ENCODE data around the gene GLCCI1. TPM values are rescaled to one million over a fixed set of nuclear protein-coding genes. Genes with fewer than 3 reads are reported as not detected.

The GLCCI1 gene
- total RNA-seq, 1 donor from 2014 or later = 27.9 TPM

DNA sequence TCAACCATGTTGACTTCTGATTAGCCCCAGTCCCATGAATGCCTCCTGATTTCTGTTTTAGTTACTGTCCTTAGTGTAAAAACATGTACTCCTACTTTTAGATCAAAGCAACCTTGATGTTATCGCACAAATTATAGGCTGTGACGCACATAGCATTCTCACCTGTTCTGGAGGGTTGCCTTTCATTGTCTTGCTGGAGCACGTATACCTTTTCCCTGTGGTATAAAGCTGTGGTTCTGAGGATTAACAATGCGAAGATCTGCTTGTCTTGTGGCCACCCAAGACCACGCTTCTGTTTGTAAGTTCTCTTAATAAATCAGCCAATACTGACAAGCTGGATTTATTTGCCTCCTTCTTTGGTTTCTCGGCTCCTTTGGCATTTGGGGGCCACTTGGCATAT lies 30.1 kb upstream of the GLCCI1 start:
- no peak for DNase-seq (ENCODE audit: low spot score)
- H3K27ac Mint-ChIP-seq = no peak overlapping the region
- peaks cover 9% of the 10 kb centered on the region for H3K27me3 Mint-ChIP-seq (ENCODE audit: low read depth)
- H3K9me3 Mint-ChIP-seq = no peaks in the 10 kb centered on the region
- no peak overlapping the region for H3K4me3 Mint-ChIP-seq (ENCODE audit: low read depth)
- H3K36me3 Mint-ChIP-seq (ENCODE audit: low read depth) = no peaks in the 10 kb centered on the region
- intact Hi-C loops (cut with micrococcal nuclease) = no loop called here
- H3K4me1 Mint-ChIP-seq (ENCODE audit: low read depth) = peaks cover 10% of the 10 kb centered on the region

DNA sequence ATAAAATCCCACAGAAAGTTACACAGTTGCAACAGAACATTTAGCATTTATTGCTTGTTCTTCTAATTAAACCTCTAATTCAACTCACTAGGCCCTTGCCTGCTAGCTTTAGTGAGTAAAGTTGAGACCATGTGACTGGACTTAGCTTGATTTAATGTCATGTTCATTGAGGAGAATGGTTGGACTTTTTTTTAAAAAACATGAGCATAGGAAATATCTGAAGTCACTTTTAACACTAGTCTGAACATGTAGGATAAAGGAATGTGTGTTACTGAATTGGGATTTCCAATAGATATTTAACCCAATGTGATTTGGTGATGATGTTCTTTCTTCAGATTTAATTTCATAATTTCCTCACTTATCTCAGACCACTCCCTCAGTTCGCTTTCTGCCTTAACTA lies 24.6 kb upstream of the GLCCI1 start:
- Mint-ChIP-seq H3K27ac (peak overlapping the region; percentile 80), H3K4me3 (ENCODE audit: low read depth) (no peak overlapping the region), H3K36me3 (ENCODE audit: low read depth) (no peaks in the 10 kb centered on the region), H3K4me1 (ENCODE audit: low read depth) (peaks cover 19% of the 10 kb centered on the region), H3K9me3 (no peaks in the 10 kb centered on the region), H3K27me3 (ENCODE audit: low read depth) (peaks cover 6% of the 10 kb centered on the region)
- DNase-seq (ENCODE audit: low spot score) = no peak
- intact Hi-C loops (cut with micrococcal nuclease) = no loop called here

DNA sequence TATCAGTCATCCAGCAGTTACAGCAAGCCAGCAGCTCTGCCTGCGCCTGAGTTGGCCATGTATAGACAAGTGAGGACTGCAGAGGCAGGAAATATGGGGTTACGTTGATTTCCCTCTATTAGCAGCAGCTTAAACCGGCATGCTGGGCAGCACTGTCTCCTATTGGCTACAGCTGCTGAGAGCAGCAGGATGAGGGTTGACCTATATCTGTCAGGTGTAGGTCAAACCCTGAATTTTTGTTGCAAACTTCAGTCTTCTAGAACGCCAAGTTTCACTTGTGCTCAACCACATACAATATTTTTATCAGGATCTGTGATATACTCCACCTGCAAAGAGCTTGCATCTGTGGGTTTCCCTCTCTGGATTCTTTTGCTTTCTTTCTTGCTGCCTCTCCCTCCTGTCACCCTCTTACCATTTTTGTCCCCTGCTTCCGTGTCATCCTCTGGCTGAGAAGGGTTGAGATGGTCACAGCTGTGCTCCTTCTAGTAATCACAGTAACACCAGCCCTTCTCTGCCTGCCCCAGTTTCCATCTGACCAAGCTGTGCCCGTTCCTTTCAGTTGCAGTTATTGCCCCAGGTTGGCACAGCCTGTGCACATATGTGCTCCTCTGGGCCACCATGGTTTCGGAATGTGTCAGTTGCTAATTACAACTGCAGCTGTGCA lies 23.8 kb upstream of the GLCCI1 start:
- Mint-ChIP-seq H3K4me3 (ENCODE audit: low read depth) (peak overlapping the region; percentile 62), H3K4me1 (ENCODE audit: low read depth) (peaks cover 19% of the 10 kb centered on the region), H3K27ac (peak overlapping the region; percentile 80), H3K9me3 (no peaks in the 10 kb centered on the region), H3K27me3 (ENCODE audit: low read depth) (peaks cover 5% of the 10 kb centered on the region), H3K36me3 (ENCODE audit: low read depth) (no peaks in the 10 kb centered on the region)
- DNase-seq (ENCODE audit: low spot score) = peak; percentile 40
- intact Hi-C loops (cut with micrococcal nuclease) = no loop called here

DNA sequence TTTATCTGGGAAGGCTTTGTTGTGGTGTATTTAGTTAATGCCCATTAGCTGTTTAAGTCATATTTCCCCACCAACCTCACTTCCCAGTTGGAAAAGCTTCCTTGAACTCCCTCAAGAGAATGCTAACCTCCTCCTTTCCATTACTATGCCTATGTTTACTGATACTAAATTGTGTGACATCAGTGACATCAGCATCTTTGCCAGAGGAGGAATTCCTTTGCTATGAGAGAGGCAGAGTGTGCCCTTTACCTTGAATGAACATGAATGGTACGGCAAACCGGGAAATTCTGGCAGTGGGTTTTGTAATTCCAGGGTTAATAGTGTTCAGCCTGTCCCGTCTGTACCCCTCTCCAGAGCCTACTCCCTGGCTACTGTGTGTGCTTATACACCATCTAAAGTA lies 22.1 kb upstream of the GLCCI1 start:
- no peak for DNase-seq (ENCODE audit: low spot score)
- peaks cover 12% of the 10 kb centered on the region for H3K9me3 Mint-ChIP-seq
- intact Hi-C loops (cut with micrococcal nuclease) = no loop called here
- no peak overlapping the region for H3K27ac Mint-ChIP-seq
- no peaks in the 10 kb centered on the region for H3K27me3 Mint-ChIP-seq (ENCODE audit: low read depth)
- H3K4me3 Mint-ChIP-seq (ENCODE audit: low read depth) = no peak overlapping the region
- H3K4me1 Mint-ChIP-seq (ENCODE audit: low read depth) = peaks cover 19% of the 10 kb centered on the region
- H3K36me3 Mint-ChIP-seq (ENCODE audit: low read depth) = peaks cover 5% of the 10 kb centered on the region

DNA sequence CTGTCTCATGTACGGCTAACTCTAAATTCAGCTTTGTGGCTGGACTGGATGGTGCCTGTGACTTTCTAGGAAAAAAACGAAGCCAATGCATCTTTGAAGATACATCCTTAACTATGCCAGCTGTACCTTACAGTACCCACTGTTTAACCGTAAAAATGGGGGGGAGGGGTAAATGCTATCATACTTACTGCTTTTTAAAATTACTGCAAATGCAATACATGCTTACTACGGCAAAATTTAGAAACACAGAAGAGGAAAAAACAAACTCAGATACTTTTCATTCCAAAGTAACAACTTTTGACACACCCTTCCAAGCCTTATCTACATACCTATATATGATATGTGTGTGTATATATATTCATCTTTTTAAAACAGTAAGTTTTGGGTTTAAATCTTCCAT lies 20.4 kb upstream of the GLCCI1 start:
- intact Hi-C loops (cut with micrococcal nuclease) = no loop called here
- no peak for DNase-seq (ENCODE audit: low spot score)
- Mint-ChIP-seq H3K36me3 (ENCODE audit: low read depth) (peaks cover 5% of the 10 kb centered on the region), H3K4me1 (ENCODE audit: low read depth) (peaks cover 19% of the 10 kb centered on the region), H3K27ac (no peak overlapping the region), H3K9me3 (peaks cover 12% of the 10 kb centered on the region), H3K4me3 (ENCODE audit: low read depth) (no peak overlapping the region), H3K27me3 (ENCODE audit: low read depth) (no peaks in the 10 kb centered on the region)

- Mint-ChIP-seq H3K4me3 (ENCODE audit: low read depth) (no peak overlapping the region), H3K27ac (no peak overlapping the region), H3K4me1 (ENCODE audit: low read depth) (no peaks in the 10 kb centered on the region), H3K9me3 (peaks cover 12% of the 10 kb centered on the region), H3K36me3 (ENCODE audit: low read depth) (peaks cover 5% of the 10 kb centered on the region), H3K27me3 (ENCODE audit: low read depth) (no peaks in the 10 kb centered on the region)
- intact Hi-C loops (cut with micrococcal nuclease) = no loop called here
- DNase-seq (ENCODE audit: low spot score) = no peak
Measured at GRCh38 chr7:7953806-7954205, 14.8 kb upstream of the GLCCI1 start.

GRCh38 chr7:7956531-7957128 lies 12.0 kb upstream of the GLCCI1 start:
- Mint-ChIP-seq H3K27ac (no peak overlapping the region), H3K4me3 (ENCODE audit: low read depth) (no peak overlapping the region)

GRCh38 chr7:7957513-7957912 lies 11.1 kb upstream of the GLCCI1 start:
- Mint-ChIP-seq H3K9me3 (no peaks in the 10 kb centered on the region), H3K27me3 (ENCODE audit: low read depth) (no peaks in the 10 kb centered on the region), H3K36me3 (ENCODE audit: low read depth) (no peaks in the 10 kb centered on the region), H3K4me3 (ENCODE audit: low read depth) (no peak overlapping the region), H3K27ac (no peak overlapping the region), H3K4me1 (ENCODE audit: low read depth) (no peaks in the 10 kb centered on the region)
- intact Hi-C loops (cut with micrococcal nuclease) = no loop called here
- DNase-seq (ENCODE audit: low spot score) = no peak

More at GRCh38 chr7:7956531-7957128, 12.0 kb upstream of the GLCCI1 start:
- no peaks in the 10 kb centered on the region for H3K4me1 Mint-ChIP-seq (ENCODE audit: low read depth)
- H3K27me3 Mint-ChIP-seq (ENCODE audit: low read depth) = no peaks in the 10 kb centered on the region
- intact Hi-C loops (cut with micrococcal nuclease) = no loop called here
- DNase-seq (ENCODE audit: low spot score) = no peak
- no peaks in the 10 kb centered on the region for H3K9me3 Mint-ChIP-seq
- no peaks in the 10 kb centered on the region for H3K36me3 Mint-ChIP-seq (ENCODE audit: low read depth)

- H3K4me3 Mint-ChIP-seq (ENCODE audit: low read depth) = no peak overlapping the region
- no peak for DNase-seq (ENCODE audit: low spot score)
Measured at GRCh38 chr7:7959979-7960670, 8.5 kb upstream of the GLCCI1 start.

DNA sequence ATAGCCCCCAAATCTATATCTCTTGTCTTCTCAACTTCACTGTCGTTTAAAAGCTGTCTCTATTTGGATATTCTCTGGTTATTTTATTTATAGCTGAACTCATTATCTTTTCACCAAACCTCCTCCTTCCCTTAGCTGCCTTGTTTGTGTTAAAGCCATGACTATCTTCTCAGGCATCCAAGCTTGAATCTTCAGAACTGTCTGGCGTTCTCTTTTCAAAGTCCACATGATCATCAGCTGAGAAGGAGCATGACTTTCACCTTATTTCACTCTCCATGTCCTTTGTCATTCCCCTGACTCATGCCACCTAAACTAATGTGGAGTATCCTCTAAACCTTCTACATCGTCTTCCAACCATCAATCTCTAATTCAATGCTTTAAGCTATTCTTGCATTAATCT lies 5.7 kb upstream of the GLCCI1 start:
- Mint-ChIP-seq H3K4me3 (ENCODE audit: low read depth) (no peak overlapping the region), H3K4me1 (ENCODE audit: low read depth) (peaks cover 12% of the 10 kb centered on the region), H3K36me3 (ENCODE audit: low read depth) (no peaks in the 10 kb centered on the region), H3K9me3 (no peaks in the 10 kb centered on the region), H3K27ac (no peak overlapping the region), H3K27me3 (ENCODE audit: low read depth) (no peaks in the 10 kb centered on the region)
- no peak for DNase-seq (ENCODE audit: low spot score)
- intact Hi-C loops (cut with micrococcal nuclease) = loop anchor here (10.0 kb wide), 2 partner anchors 778 to 808 kb away; partner anchors contain the start of gene C1GALT1

More at GRCh38 chr7:7959979-7960670, 8.5 kb upstream of the GLCCI1 start:
- intact Hi-C loops (cut with micrococcal nuclease) = loop anchor here (10.0 kb wide), 2 partner anchors 775 to 805 kb away; partner anchors contain the start of gene C1GALT1
- Mint-ChIP-seq H3K9me3 (no peaks in the 10 kb centered on the region), H3K4me1 (ENCODE audit: low read depth) (peaks cover under 1% of the 10 kb centered on the region), H3K27ac (no peak overlapping the region), H3K36me3 (ENCODE audit: low read depth) (no peaks in the 10 kb centered on the region), H3K27me3 (ENCODE audit: low read depth) (no peaks in the 10 kb centered on the region)

DNA sequence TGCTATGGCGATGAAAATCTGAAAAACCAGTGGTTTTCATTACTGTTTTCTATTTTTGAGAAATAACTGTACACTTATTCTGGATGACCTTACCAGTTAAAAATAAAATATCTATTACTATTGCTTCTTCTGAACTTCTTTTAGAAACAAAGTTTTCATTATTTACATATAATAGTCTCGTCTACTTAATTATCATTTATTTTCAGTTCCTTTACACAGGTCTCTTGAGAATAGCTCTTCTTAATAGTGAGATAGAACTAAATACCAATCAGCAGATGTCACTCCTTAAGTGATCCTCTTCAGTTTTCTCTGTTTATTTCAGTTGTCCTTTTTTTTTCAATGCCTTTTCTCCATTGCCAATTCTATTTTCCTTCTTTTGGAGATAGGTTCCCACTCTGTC lies 4.3 kb upstream of the GLCCI1 start:
- Mint-ChIP-seq H3K36me3 (ENCODE audit: low read depth) (no peaks in the 10 kb centered on the region), H3K4me1 (ENCODE audit: low read depth) (peaks cover 17% of the 10 kb centered on the region), H3K27ac (no peak overlapping the region), H3K27me3 (ENCODE audit: low read depth) (no peaks in the 10 kb centered on the region), H3K4me3 (ENCODE audit: low read depth) (no peak overlapping the region), H3K9me3 (no peaks in the 10 kb centered on the region)
- DNase-seq (ENCODE audit: low spot score) = no peak
- intact Hi-C loops (cut with micrococcal nuclease) = loop anchor here (10.0 kb wide), 2 partner anchors 779 to 809 kb away; partner anchors contain the start of gene C1GALT1

- Mint-ChIP-seq H3K36me3 (ENCODE audit: low read depth) (no peaks in the 10 kb centered on the region), H3K27me3 (ENCODE audit: low read depth) (no peaks in the 10 kb centered on the region), H3K4me3 (ENCODE audit: low read depth) (no peak overlapping the region), H3K9me3 (no peaks in the 10 kb centered on the region), H3K4me1 (ENCODE audit: low read depth) (peaks cover 17% of the 10 kb centered on the region), H3K27ac (no peak overlapping the region)
- intact Hi-C loops (cut with micrococcal nuclease) = loop anchor here (5.0 to 10.0 kb wide), 6 partner anchors 42 to 810 kb away; partner anchors contain the start of genes C1GALT1, MIOS and RPA3
- no peak for DNase-seq (ENCODE audit: low spot score)
Measured at GRCh38 chr7:7964691-7965090, 3.9 kb upstream of the GLCCI1 start.

DNA sequence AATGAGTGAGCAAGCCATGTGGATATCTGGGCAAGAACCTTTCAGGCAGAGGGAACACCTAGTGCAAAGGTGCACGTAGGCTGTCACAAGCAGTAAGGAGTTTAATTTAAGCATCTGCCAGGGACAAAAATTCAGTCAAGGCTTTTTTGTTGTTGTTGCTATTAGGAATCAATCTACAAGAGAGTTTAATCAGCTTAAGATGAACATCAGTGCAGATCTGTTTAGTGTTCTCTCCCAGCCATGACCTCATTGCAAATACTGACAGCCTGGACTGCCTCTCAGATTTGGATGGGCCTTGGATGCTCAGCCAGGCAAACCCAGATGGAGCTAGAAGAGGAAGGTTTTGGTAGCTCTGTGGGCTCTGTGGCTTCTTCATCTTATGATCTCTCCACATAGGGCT lies 3.3 kb upstream of the GLCCI1 start:
- H3K27me3 Mint-ChIP-seq (ENCODE audit: low read depth) = no peaks in the 10 kb centered on the region
- H3K4me3 Mint-ChIP-seq (ENCODE audit: low read depth) = no peak overlapping the region
- DNase-seq (ENCODE audit: low spot score) = no peak
- peaks cover 17% of the 10 kb centered on the region for H3K4me1 Mint-ChIP-seq (ENCODE audit: low read depth)
- H3K9me3 Mint-ChIP-seq = no peaks in the 10 kb centered on the region
- H3K27ac Mint-ChIP-seq = no peak overlapping the region
- intact Hi-C loops (cut with micrococcal nuclease) = loop anchor here (5.0 to 10.0 kb wide), 6 partner anchors 43 to 810 kb away; partner anchors contain the start of genes C1GALT1, MIOS and RPA3
- H3K36me3 Mint-ChIP-seq (ENCODE audit: low read depth) = no peaks in the 10 kb centered on the region

Measured in activated T-helper 2 cell treated with anti-CD3 and anti-CD28 coated beads, Interferon-gamma antibody, Interleukin-2, Interleukin-4, amounts not matched to agents 10 μg/mL and 5 μg/mL and 100 μg/mL, durations not matched to agents 14 hours and 24 hours and 36 hours (primary cell).